Type B pancreatic cell (in vitro differentiated cells): Measurements from ENCODE around the gene RBM38. TPM values are rescaled to one million over a fixed set of nuclear protein-coding genes. Genes with fewer than 3 reads are reported as not detected.

Experiments used
- DNase-seq: peaks from one replicate; pipeline ENCODE4 v3.0.0; 2021; ENCODE audit warnings: mixed read lengths; ENCODE audit not compliant: unreplicated experiment; ENCODE audit errors: extremely low spot score
- H3K27ac Mint-ChIP-seq: 2 replicates; pipeline ENCODE4 v1.8.0; 2021; ENCODE audit warnings: mild to moderate bottlenecking, mixed read lengths
- H3K27me3 Mint-ChIP-seq: 2 replicates; pipeline ENCODE4 v1.8.0; 2021; ENCODE audit warnings: mixed read lengths
- H3K36me3 Mint-ChIP-seq: 2 replicates; pipeline ENCODE4 v1.8.0; 2021; ENCODE audit warnings: mixed read lengths
- H3K4me1 Mint-ChIP-seq: one replicate; pipeline ENCODE4 v1.8.0; 2021; ENCODE audit warnings: mixed read lengths; ENCODE audit not compliant: unreplicated experiment
- H3K4me3 Mint-ChIP-seq: 2 replicates; pipeline ENCODE4 v1.8.0; 2021; ENCODE audit warnings: mild to moderate bottlenecking, mixed read lengths
- H3K9me3 Mint-ChIP-seq: 2 replicates; pipeline ENCODE4 v1.8.0; 2021; ENCODE audit warnings: mixed read lengths
- total RNA-seq: library from RNA; stranded (reverse); gene quantifications from 2 replicates; pipeline ENCODE4 v1.2.1, GENCODE V29; 2021; ENCODE audit warnings: low replicate concordance
- TF ChIP-seq, protein P1 (sequence below): fragments of 200-600 bp; sonication (generic); conservative IDR thresholded peaks from 2 replicates; pipeline ENCODE4 v1.5.0; 2021; ENCODE audit warnings: antibody characterized with exemption, mild to moderate bottlenecking

RBM38 gene
- total RNA-seq, 1 donor from 2014 or later = 26.5 TPM

DNA sequence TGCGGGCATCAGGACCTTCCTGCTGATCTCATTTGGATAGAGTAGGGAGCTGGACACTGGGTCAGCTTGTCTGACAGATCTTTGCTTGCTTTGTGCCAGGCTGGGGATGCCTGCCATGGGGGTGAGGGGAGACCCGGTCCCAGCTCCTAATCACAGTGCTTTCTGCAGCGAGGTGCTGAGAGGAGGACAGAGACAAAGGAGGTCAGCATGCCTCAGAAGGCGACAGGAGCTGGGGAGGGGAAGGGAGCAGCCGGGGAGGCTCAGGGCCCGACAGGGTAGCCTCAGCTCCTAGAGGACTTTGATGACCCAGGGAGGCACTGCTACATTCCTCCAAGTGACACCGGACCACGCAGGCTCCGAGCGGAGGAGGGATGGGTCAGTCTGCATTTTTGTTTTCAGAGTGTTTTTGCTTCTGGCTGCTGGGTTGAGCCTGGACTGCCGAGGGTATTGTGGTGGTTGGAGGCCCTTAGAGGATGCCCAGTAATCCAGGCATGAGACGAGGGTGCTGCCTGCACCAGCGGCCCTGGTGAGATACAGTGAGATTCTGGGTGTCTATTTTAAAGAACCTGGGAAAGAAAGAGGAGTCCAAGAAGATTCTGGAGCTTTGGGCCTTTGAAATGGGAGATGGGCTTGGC, 7.8 kb downstream of the RBM38 start:
- Mint-ChIP-seq H3K9me3 (no peaks in the 10 kb centered on the region), H3K4me3 (no peak overlapping the region), H3K27ac (peak overlapping the region; percentile 65), H3K36me3 (peaks cover 12% of the 10 kb centered on the region), H3K4me1 (peaks cover 25% of the 10 kb centered on the region), H3K27me3 (no peaks in the 10 kb centered on the region)
- TF ChIP-seq, protein P1, sequence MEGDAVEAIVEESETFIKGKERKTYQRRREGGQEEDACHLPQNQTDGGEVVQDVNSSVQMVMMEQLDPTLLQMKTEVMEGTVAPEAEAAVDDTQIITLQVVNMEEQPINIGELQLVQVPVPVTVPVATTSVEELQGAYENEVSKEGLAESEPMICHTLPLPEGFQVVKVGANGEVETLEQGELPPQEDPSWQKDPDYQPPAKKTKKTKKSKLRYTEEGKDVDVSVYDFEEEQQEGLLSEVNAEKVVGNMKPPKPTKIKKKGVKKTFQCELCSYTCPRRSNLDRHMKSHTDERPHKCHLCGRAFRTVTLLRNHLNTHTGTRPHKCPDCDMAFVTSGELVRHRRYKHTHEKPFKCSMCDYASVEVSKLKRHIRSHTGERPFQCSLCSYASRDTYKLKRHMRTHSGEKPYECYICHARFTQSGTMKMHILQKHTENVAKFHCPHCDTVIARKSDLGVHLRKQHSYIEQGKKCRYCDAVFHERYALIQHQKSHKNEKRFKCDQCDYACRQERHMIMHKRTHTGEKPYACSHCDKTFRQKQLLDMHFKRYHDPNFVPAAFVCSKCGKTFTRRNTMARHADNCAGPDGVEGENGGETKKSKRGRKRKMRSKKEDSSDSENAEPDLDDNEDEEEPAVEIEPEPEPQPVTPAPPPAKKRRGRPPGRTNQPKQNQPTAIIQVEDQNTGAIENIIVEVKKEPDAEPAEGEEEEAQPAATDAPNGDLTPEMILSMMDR = no peak
- DNase-seq = no peak

DNA sequence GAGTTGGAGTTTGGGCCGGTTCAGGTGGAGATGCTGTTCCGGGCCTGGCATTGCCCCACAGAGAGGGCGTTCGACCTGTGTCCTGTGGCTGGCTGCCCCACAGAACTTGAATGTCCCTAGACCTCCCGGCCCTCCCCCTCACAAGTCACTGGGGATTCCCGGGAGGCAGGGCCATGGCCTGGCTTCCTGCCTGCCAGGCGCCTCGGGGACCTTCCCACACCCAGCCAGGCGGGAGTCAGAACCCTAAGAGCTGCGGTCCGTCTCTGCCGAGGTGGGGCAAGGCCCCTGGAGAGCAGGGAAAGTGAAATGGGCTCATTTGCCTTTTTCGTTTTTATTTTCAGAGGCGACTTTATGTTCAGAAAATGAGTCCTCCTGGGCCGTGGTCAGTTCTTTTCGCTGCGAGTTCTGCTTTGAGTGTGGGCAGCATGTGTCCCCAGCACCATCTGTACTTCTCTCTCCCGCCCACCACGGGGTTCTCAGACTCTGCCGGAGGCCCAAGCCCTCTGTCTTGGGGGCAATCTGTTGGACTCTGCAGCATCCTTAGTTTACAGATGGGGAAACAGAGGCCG, 8.5 kb downstream of the RBM38 start:
- Mint-ChIP-seq H3K4me3 (no peak overlapping the region), H3K27ac (no peak overlapping the region), H3K4me1 (peaks cover 23% of the 10 kb centered on the region), H3K27me3 (no peaks in the 10 kb centered on the region), H3K9me3 (no peaks in the 10 kb centered on the region), H3K36me3 (peaks cover 12% of the 10 kb centered on the region)
- TF ChIP-seq, protein P1 = no peak
- no peak for DNase-seq

DNA sequence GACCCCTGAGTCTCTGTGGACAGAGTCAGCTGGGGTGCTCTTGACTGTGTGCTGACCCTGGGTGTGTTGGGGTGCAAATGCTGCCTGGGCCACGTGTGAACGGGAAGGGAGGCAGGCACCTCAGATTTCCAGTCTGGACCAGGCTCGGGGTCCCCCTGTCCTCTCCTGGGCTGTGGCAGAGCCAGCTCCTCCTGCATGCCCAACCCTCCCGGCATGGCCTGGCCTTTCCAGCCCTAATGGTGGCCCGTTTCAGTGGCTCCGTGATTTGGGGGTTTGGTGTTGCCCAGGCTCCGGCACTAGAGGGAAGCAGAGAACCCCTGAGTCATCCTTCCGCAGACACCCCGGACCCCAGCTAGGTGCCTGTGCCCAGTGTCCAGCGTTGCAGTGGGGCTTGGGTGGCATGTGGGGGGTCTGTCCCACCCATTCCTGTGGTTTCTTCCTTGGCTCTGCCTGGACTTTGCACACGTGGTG, 9.1 kb downstream of the RBM38 start:
- H3K27ac Mint-ChIP-seq = no peak overlapping the region

DNA sequence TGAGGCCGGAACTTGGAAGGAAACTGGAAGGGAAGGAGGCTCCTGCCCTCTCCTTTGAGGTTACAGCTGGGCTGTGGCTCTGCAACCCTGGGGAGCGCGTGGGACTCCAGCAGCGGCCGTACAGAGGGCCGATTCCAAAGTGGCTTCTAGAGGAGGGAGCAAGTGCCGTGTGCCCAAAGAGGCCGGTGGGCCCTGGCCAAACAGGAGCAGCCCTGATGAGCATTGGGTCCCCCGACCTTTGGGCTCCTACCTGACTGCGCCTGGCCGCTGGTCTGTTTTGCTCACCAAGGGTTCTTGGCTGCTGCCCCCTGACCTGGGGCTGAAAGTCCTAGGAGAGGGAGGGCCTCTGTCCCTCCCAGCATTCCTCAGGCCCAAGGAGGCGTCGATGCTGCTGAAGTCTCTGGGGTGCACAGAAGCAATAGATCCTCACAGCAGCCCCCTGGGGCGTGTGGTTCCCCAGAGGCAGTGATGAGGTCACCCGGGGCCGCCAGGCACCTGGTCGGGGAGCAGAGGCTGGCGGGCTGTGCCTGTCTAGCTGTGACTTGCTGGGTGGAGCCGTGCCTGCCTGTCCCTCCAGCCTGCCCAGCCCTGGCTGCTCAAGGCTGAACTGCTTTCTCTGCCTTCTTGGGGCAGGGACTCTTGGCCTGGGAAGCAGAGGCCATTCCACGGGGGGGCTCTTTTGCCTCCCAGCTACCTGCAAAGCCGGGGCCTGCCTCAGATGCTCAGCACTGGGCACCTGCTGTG, 9.8 kb downstream of the RBM38 start:
- no peak overlapping the region for H3K4me3 Mint-ChIP-seq
- no peaks in the 10 kb centered on the region for H3K9me3 Mint-ChIP-seq
- TF ChIP-seq, protein P1 = no peak
- no peaks in the 10 kb centered on the region for H3K27me3 Mint-ChIP-seq
- peaks cover 19% of the 10 kb centered on the region for H3K4me1 Mint-ChIP-seq
- peaks cover 9% of the 10 kb centered on the region for H3K36me3 Mint-ChIP-seq
- no peak for DNase-seq
- H3K27ac Mint-ChIP-seq = no peak overlapping the region

More for the DNA sequence above, 9.1 kb downstream of the RBM38 start:
- TF ChIP-seq, protein P1 = no peak
- no peak overlapping the region for H3K4me3 Mint-ChIP-seq
- no peaks in the 10 kb centered on the region for H3K27me3 Mint-ChIP-seq
- DNase-seq = no peak
- no peaks in the 10 kb centered on the region for H3K9me3 Mint-ChIP-seq
- peaks cover 12% of the 10 kb centered on the region for H3K36me3 Mint-ChIP-seq
- H3K4me1 Mint-ChIP-seq = peaks cover 23% of the 10 kb centered on the region

DNA sequence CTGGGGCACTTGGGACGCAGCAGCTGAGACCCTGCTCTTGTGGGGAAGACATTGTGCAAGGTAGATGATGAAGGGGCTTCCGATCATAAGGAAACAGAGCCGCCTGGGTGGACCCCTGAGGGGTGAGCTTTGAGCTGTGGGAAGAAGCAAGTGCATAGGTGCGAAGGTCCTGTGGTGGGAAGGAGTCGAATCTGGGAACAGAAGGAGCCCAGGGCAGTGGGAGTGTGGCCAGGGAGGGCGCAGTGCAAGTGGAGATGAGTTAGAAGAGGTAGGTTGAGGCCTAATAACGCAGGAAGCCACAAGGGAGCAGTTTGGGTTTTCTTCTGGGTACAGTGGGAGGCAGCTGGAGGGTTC, 10.3 kb downstream of the RBM38 start:
- TF ChIP-seq, protein P1 = no peak
- no peak for DNase-seq
- H3K4me1 Mint-ChIP-seq = peaks cover 18% of the 10 kb centered on the region
- no peak overlapping the region for H3K4me3 Mint-ChIP-seq
- H3K27me3 Mint-ChIP-seq = no peaks in the 10 kb centered on the region
- H3K9me3 Mint-ChIP-seq = no peaks in the 10 kb centered on the region
- no peak overlapping the region for H3K27ac Mint-ChIP-seq
- peaks cover 8% of the 10 kb centered on the region for H3K36me3 Mint-ChIP-seq
